ENCODE data around the gene ATG101. TPM values are rescaled to one million over a fixed set of nuclear protein-coding genes. Genes with fewer than 3 reads are reported as not detected.
A peak's percentile ranks its signal among the peaks of the same experiment; 100 is the strongest.

The ATG101 gene
- total RNA-seq, 4 donors from 2014 or later, result 30.3 to 71.4 (median 61.2) TPM

DNA sequence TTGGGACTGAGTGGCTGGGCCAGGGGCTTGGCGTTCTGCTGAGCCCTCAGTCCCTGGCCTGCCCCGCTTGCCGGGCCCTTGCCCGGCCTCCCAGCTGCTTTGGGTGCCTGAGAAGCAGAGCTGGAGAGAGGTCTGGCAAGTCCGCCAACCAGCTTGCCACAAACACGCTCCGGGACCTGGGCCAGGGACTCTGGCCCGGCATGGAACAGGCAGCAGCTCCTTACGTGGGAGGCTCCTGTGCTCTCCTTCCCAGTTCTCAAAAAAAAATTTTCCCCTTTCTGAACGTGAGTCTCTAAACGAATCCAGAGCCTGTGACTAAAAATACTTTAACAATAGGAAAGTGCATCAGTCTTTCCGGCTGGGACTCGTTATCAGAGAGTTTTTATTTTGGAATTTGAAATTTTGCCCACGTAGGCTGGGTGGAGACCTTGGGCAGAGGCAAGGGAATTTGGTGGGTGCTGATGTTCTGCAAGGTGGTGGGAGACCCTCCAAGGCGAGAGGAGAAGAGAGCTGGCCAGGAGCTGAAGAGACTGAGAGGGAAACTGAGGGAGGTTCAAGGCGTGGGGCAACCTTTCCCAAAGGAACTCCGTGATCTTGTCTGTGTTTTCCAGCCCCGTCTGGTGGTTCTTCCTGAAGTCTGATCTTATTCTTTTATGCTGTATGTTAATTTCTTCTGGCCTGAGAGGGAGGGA is 25.3 kb upstream of the ATG101 start:
- intact Hi-C loops (cut with DNase I), result no loop called here
- Histone ChIP-seq H3K36me3 (peaks cover 0 to 30% (median 0%) of the 10 kb centered on the region in 4 donors), H3K27me3 (no peaks in the 10 kb centered on the region), H3K4me1 (peaks cover 56 to 92% (median 64%) of the 10 kb centered on the region in 4 donors), H3K9me3 (no peaks in the 10 kb centered on the region), H3K27ac (replicated peaks in 1 of 4) (peak overlapping the region; percentile 91 to 100 (median 97)), H3K4me3 (peak overlapping the region; percentile 1 to 22 (median 13))
- 38% methylated on average over 9 of the region's 18 CpGs for WGBS
- DNase-seq (ENCODE audit: extremely low spot score), result no peak
- TF ChIP-seq POLR2A (IDR thresholded peaks at IDR 0.05; ENCODE audit: low read depth), result no peak
- TF ChIP-seq, protein P1, sequence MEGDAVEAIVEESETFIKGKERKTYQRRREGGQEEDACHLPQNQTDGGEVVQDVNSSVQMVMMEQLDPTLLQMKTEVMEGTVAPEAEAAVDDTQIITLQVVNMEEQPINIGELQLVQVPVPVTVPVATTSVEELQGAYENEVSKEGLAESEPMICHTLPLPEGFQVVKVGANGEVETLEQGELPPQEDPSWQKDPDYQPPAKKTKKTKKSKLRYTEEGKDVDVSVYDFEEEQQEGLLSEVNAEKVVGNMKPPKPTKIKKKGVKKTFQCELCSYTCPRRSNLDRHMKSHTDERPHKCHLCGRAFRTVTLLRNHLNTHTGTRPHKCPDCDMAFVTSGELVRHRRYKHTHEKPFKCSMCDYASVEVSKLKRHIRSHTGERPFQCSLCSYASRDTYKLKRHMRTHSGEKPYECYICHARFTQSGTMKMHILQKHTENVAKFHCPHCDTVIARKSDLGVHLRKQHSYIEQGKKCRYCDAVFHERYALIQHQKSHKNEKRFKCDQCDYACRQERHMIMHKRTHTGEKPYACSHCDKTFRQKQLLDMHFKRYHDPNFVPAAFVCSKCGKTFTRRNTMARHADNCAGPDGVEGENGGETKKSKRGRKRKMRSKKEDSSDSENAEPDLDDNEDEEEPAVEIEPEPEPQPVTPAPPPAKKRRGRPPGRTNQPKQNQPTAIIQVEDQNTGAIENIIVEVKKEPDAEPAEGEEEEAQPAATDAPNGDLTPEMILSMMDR (IDR thresholded peaks at IDR 0.05), result no peak
- peak; percentile 84 to 93 for TF ChIP-seq POLR2AphosphoS5 (IDR thresholded peaks at IDR 0.05)
- no peak for TF ChIP-seq EP300 (IDR thresholded peaks at IDR 0.05)

DNA sequence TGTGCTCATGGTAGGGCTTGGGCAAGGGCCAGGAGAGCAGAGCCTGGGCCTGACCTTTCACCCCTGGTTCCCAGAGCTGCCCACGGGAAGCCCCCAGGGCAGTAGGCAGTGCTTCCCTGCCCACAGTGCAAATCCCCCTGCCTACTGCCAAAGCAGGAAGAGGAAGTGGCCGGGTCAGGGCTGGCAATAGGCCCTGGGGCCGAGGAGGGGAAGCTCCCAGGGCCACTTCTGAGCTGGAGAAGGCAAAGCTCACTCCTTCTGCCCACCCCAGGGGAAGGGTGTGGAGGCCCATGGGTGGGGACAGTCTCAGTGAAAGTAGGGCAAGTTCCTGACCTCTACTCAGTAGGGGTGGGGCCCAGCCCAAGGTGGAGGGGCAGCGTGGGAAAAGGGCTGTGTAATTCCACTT is 24.0 kb upstream of the ATG101 start:
- peak overlapping the region in 1 of 4 donors; percentile 5 for H3K4me3 ChIP-seq
- intact Hi-C loops (cut with DNase I), result no loop called here

DNA sequence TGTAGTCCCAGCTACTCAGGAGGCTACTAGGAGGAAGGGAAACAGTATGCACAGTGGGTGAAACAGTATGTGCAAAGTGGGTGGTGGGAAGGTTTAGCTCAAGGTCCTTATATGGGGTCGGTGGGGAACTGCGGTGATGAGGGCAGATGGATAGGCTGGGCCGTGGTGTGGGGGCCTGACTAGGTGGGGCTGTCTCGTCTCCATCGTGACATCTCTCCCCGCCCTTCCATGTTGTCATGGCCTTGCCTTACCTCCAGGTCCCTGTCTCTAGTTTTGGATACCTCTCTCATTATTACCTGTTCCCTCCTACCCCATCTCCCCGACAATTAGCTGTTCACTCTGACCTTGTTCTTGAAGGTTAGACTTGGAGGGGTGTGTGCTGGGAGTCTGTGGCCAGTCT is 22.9 kb upstream of the ATG101 start:
- Histone ChIP-seq H3K4me1 (peaks cover 66 to 88% (median 74%) of the 10 kb centered on the region in 4 donors), H3K9me3 (no peaks in the 10 kb centered on the region), H3K4me3 (no peak overlapping the region), H3K36me3 (peaks cover 0 to 30% (median 0%) of the 10 kb centered on the region in 4 donors), H3K27ac (replicated peaks in 1 of 4) (peak overlapping the region in 3 of 4 donors; percentile 96 to 100 (median 98)), H3K27me3 (no peaks in the 10 kb centered on the region)
- TF ChIP-seq EP300 (IDR thresholded peaks at IDR 0.05) (no peak), POLR2AphosphoS5 (IDR thresholded peaks at IDR 0.05) (no peak), POLR2A (IDR thresholded peaks at IDR 0.05; ENCODE audit: low read depth) (no peak)
- TF ChIP-seq, protein P1 (IDR thresholded peaks at IDR 0.05), result no peak
- no peak for DNase-seq (ENCODE audit: extremely low spot score)
- intact Hi-C loops (cut with DNase I), result no loop called here
- WGBS, result 92% methylated on average over 7 of the region's 7 CpGs

More for the DNA sequence above, 24.0 kb upstream of the ATG101 start:
- Histone ChIP-seq H3K27me3 (no peaks in the 10 kb centered on the region), H3K4me1 (peaks cover 68 to 94% (median 76%) of the 10 kb centered on the region in 4 donors), H3K27ac (replicated peaks in 1 of 4) (peak overlapping the region; percentile 91 to 100 (median 97)), H3K9me3 (no peaks in the 10 kb centered on the region), H3K36me3 (peaks cover 0 to 30% (median 0%) of the 10 kb centered on the region in 4 donors)
- WGBS, result 51% methylated on average over 3 of the region's 4 CpGs
- TF ChIP-seq, protein P1 (IDR thresholded peaks at IDR 0.05), result no peak
- no peak for TF ChIP-seq POLR2A (IDR thresholded peaks at IDR 0.05; ENCODE audit: low read depth)
- TF ChIP-seq POLR2AphosphoS5 (IDR thresholded peaks at IDR 0.05), result peak; percentile 29 to 55
- no peak for TF ChIP-seq EP300 (IDR thresholded peaks at IDR 0.05)
- DNase-seq (ENCODE audit: extremely low spot score), result no peak

DNA sequence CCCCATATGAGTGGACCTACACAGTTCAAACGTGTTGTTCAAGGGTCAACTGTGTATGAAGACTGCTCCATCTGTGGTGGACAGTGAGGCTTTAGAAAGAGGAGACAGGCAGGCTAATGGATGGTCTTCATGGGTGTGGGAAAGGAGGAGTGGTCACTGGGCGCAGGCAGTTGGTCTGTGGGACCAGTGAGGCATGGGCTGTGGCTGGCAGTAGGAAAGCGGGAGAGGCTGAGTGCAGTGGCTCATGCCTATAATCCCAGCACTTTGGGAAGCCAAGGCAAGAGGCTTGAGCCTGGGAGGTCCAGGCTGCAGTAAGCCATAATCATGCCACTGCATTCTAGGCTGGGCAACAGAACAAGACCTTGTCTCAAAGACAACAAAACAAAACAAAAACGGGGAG is 20.5 kb upstream of the ATG101 start:
- no peak for DNase-seq (ENCODE audit: extremely low spot score)
- TF ChIP-seq POLR2A (IDR thresholded peaks at IDR 0.05; ENCODE audit: low read depth) (no peak), EP300 (IDR thresholded peaks at IDR 0.05) (no peak), POLR2AphosphoS5 (IDR thresholded peaks at IDR 0.05) (no peak)
- TF ChIP-seq, protein P1 (IDR thresholded peaks at IDR 0.05), result no peak
- intact Hi-C loops (cut with DNase I), result no loop called here
- Histone ChIP-seq H3K27me3 (no peaks in the 10 kb centered on the region), H3K36me3 (peaks cover 0 to 41% (median 3%) of the 10 kb centered on the region in 4 donors), H3K9me3 (no peaks in the 10 kb centered on the region), H3K4me1 (peaks cover 66 to 85% (median 77%) of the 10 kb centered on the region in 4 donors), H3K4me3 (no peak overlapping the region), H3K27ac (replicated peaks in 1 of 4) (peak overlapping the region; percentile 95 to 100 (median 98))
- WGBS, result 77% methylated on average over 4 of the region's 4 CpGs

Data from esophagus muscularis mucosa (tissue), 4 donors.